ENCODE results near the gene PIK3R6.

PIK3R6 gene

GRCh38 chr17:8822401-8823035 lies 45.0 kb downstream of the PIK3R6 start:
- H3K4me1 ChIP-seq = no peaks in the 10 kb centered on the region
- no peak for DNase-seq
- H3K4me3 ChIP-seq = no peak overlapping the region
- H3K27ac ChIP-seq = no peak overlapping the region
- H3K27me3 ChIP-seq = peaks cover 0 to 44% of the 10 kb centered on the region in 2 donors
- H3K36me3 ChIP-seq = no peaks in the 10 kb centered on the region
- no peak for TF ChIP-seq CTCF (IDR thresholded peaks at IDR 0.05)
- intact Hi-C loops (cut with DNase I; ENCODE audit: low total_unique reads) = no loop called here
- H3K9me3 ChIP-seq = no peaks in the 10 kb centered on the region

- Histone ChIP-seq H3K27me3 (peaks cover 0 to 37% of the 10 kb centered on the region in 2 donors), H3K4me1 (no peaks in the 10 kb centered on the region), H3K9me3 (no peaks in the 10 kb centered on the region), H3K36me3 (no peaks in the 10 kb centered on the region), H3K4me3 (no peak overlapping the region), H3K27ac (no peak overlapping the region)
- TF ChIP-seq CTCF (IDR thresholded peaks at IDR 0.05) = no peak
- intact Hi-C loops (cut with DNase I; ENCODE audit: low total_unique reads) = no loop called here
- peak in 1 of 2 donors; percentile 39 for DNase-seq
These were observed 45.9 kb downstream of the PIK3R6 start for GRCh38 chr17:8821446-8822105.

- Histone ChIP-seq H3K27me3 (peaks cover 0 to 37% of the 10 kb centered on the region in 2 donors), H3K36me3 (no peaks in the 10 kb centered on the region), H3K27ac (no peak overlapping the region), H3K4me1 (no peaks in the 10 kb centered on the region), H3K9me3 (no peaks in the 10 kb centered on the region), H3K4me3 (no peak overlapping the region)
- no peak for TF ChIP-seq CTCF (IDR thresholded peaks at IDR 0.05)
- intact Hi-C loops (cut with DNase I; ENCODE audit: low total_unique reads) = no loop called here
- DNase-seq = no peak
These were observed 47.0 kb downstream of the PIK3R6 start for GRCh38 chr17:8820311-8821010.

GRCh38 chr17:8818654-8819330 lies 48.7 kb downstream of the PIK3R6 start:
- Histone ChIP-seq H3K27ac (no peak overlapping the region), H3K9me3 (no peaks in the 10 kb centered on the region), H3K4me1 (no peaks in the 10 kb centered on the region), H3K4me3 (no peak overlapping the region), H3K36me3 (no peaks in the 10 kb centered on the region), H3K27me3 (peaks cover 0 to 37% of the 10 kb centered on the region in 2 donors)
- no peak for TF ChIP-seq CTCF (IDR thresholded peaks at IDR 0.05)
- no peak for DNase-seq
- intact Hi-C loops (cut with DNase I; ENCODE audit: low total_unique reads) = no loop called here

- no peak for TF ChIP-seq CTCF (IDR thresholded peaks at IDR 0.05)
- intact Hi-C loops (cut with DNase I; ENCODE audit: low total_unique reads) = no loop called here
These were observed 49.4 kb downstream of the PIK3R6 start for GRCh38 chr17:8818047-8818446.

More at GRCh38 chr17:8818047-8818446, 49.4 kb downstream of the PIK3R6 start:
- no peak overlapping the region for H3K4me3 ChIP-seq
- peaks cover 0 to 3% (median 0%) of the 10 kb centered on the region in 3 donors for H3K9me3 ChIP-seq
- no peak overlapping the region for H3K27ac ChIP-seq
- H3K36me3 ChIP-seq = no peaks in the 10 kb centered on the region
- H3K27me3 ChIP-seq = peaks cover 0 to 30% of the 10 kb centered on the region in 2 donors
- no peaks in the 10 kb centered on the region for H3K4me1 ChIP-seq
- DNase-seq = no peak

Data from tibial artery (tissue), 4 donors.